COR-L47 (cell line): ENCODE data around the gene SUMO3.

Experiments used
- DNase-seq: peaks from one replicate; lab custom pipeline; 2025; lab: John Stamatoyannopoulos, UW

The SUMO3 gene

GRCh38 chr21:44801468-44802395, 16.1 kb downstream of the SUMO3 start, which contains the start of gene UBE2G2:
UBE2G2 (minus strand) TSS chr21:44801820; CDS start chr21:44801748, 72 bp downstream.
- DNase-seq: peak; percentile 72

- DNase-seq: peak; percentile 37
These were observed 16.8 kb downstream of the SUMO3 start for GRCh38 chr21:44800971-44801467.

- DNase-seq: peak; percentile 61
These were observed 17.8 kb downstream of the SUMO3 start for GRCh38 chr21:44800103-44800502.

GRCh38 chr21:44799646-44800045, 18.2 kb downstream of the SUMO3 start:
- no peak for DNase-seq

- DNase-seq: no peak
These were observed 20.1 kb downstream of the SUMO3 start for GRCh38 chr21:44797775-44798174.

- DNase-seq: no peak
These were observed 22.5 kb downstream of the SUMO3 start for GRCh38 chr21:44795342-44795741.

- DNase-seq: no peak
These were observed 24.1 kb downstream of the SUMO3 start for GRCh38 chr21:44793592-44794374.

GRCh38 chr21:44792702-44793591, 24.9 kb downstream of the SUMO3 start:
- peak; percentile 68 for DNase-seq

- DNase-seq: no peak
These were observed 25.9 kb downstream of the SUMO3 start for GRCh38 chr21:44791993-44792392.

- DNase-seq: no peak
These were observed 26.6 kb downstream of the SUMO3 start for GRCh38 chr21:44791246-44791645.

- no peak for DNase-seq
These were observed 27.5 kb downstream of the SUMO3 start for GRCh38 chr21:44790368-44790767.

- DNase-seq: no peak
These were observed 28.0 kb downstream of the SUMO3 start for GRCh38 chr21:44789880-44790279.

GRCh38 chr21:44785620-44786335, 32.1 kb downstream of the SUMO3 start:
- peak; percentile 66 for DNase-seq

- DNase-seq: no peak
These were observed 33.1 kb downstream of the SUMO3 start for GRCh38 chr21:44784810-44785209.

GRCh38 chr21:44783020-44783696, 34.7 kb downstream of the SUMO3 start:
- DNase-seq: no peak

- DNase-seq: no peak
These were observed 36.9 kb downstream of the SUMO3 start for GRCh38 chr21:44780767-44781459.

GRCh38 chr21:44780137-44780502, 37.7 kb downstream of the SUMO3 start:
- DNase-seq: no peak

GRCh38 chr21:44779417-44780136, 38.3 kb downstream of the SUMO3 start:
- DNase-seq: no peak

GRCh38 chr21:44778983-44779382, 38.9 kb downstream of the SUMO3 start:
- DNase-seq: no peak
